HepG2 (cell line): ENCODE data around the gene NFKB2. TPM values are rescaled to one million over a fixed set of nuclear protein-coding genes. Genes with fewer than 3 reads are reported as not detected.

ENCODE experiments used
- AGO1 ChIP-seq: fragments of 200-400 bp; formaldehyde crosslinking; IDR thresholded peaks from 2 replicates; pipeline ENCODE4 v1.6.1; 2017; ENCODE audit warnings: mild to moderate bottlenecking, low read depth, low read length, moderate library complexity; ENCODE audit not compliant: poor library complexity, severe bottlenecking
- AHDC1 ChIP-seq: sonication (generic); formaldehyde crosslinking; IDR thresholded peaks from 2 replicates; pipeline ENCODE4 v1.5.1; 2020; ENCODE audit warnings: mild to moderate bottlenecking, missing genetic modification reagents, borderline replicate concordance
- ARHGAP35 ChIP-seq: sonication (generic); formaldehyde crosslinking; IDR thresholded peaks from 2 replicates; pipeline ENCODE4 v1.9.0; 2022; ENCODE audit warnings: mild to moderate bottlenecking, inconsistent platforms, moderate library complexity, missing genetic modification reagents, borderline replicate concordance
- ERF ChIP-seq: IDR thresholded peaks from 2 replicates; pipeline ENCODE4 v1.6.1; 2018; ENCODE audit warnings: missing biosample characterization, missing genetic modification reagents
- HDAC2 ChIP-seq: sonication (generic); formaldehyde crosslinking; IDR thresholded peaks from 2 replicates; pipeline ENCODE4 v1.4.0; 2020; ENCODE audit warnings: missing genetic modification reagents
- HMG20B ChIP-seq: conservative IDR thresholded peaks from 2 replicates; pipeline ENCODE4 v1.6.1; 2016; ENCODE audit warnings: missing genetic modification reagents, missing compliant biosample characterization
- HNRNPLL ChIP-seq: fragments of 200-400 bp; formaldehyde crosslinking; IDR thresholded peaks from 2 replicates; pipeline ENCODE4 v1.6.1; 2017; ENCODE audit warnings: mild to moderate bottlenecking, low read depth, low read length; ENCODE audit not compliant: poor library complexity, severe bottlenecking
- JUN ChIP-seq: sonication (generic); formaldehyde crosslinking; IDR thresholded peaks from 2 replicates; pipeline ENCODE4 v1.4.0; 2020; ENCODE audit warnings: mild to moderate bottlenecking, missing genetic modification reagents
- KMT2B ChIP-seq: IDR thresholded peaks from 2 replicates; pipeline ENCODE4 v1.6.1; 2016; ENCODE audit warnings: missing genetic modification reagents, missing compliant biosample characterization
- NONO ChIP-seq, 2 experiments: fragments of 450-650 bp in 1 of 2; sonication (generic) in 1 of 2; formaldehyde crosslinking in 1 of 2; IDR thresholded peaks in 1 of 2; conservative IDR thresholded peaks in 1 of 2; 2 replicates each; pipeline versions ENCODE4 v1.6.1 to v1.8.0; 2017 to 2022; ENCODE audit warnings: mild to moderate bottlenecking in 1 of 2, missing genetic modification reagents in 1 of 2, moderate library complexity in 1 of 2
- PBX3 ChIP-seq: sonication (generic); formaldehyde crosslinking; IDR thresholded peaks from 2 replicates; pipeline ENCODE4 v1.8.1; 2023; ENCODE audit warnings: missing genetic modification reagents, inconsistent platforms, borderline replicate concordance
- PHF20 ChIP-seq: sonication (generic); formaldehyde crosslinking; IDR thresholded peaks from 2 replicates; pipeline ENCODE4 v1.5.0; 2020; ENCODE audit warnings: mild to moderate bottlenecking, missing genetic modification reagents
- PPARG ChIP-seq: conservative IDR thresholded peaks from 2 replicates; pipeline ENCODE4 v1.6.1; 2016; ENCODE audit warnings: missing biosample characterization, missing genetic modification reagents
- RFX1 ChIP-seq: fragments of 450-650 bp; IDR thresholded peaks from 2 replicates; pipeline ENCODE4 v1.6.1; 2017
- SPEN ChIP-seq: sonication (generic); formaldehyde crosslinking; IDR thresholded peaks from 2 replicates; pipeline ENCODE4 v1.5.1; 2020; ENCODE audit warnings: low read depth, mild to moderate bottlenecking, missing genetic modification reagents
- ZBTB43 ChIP-seq: sonication (generic); formaldehyde crosslinking; conservative IDR thresholded peaks from 2 replicates; pipeline ENCODE4 v1.4.0; 2020; ENCODE audit warnings: missing genetic modification reagents
- ZC3H13 ChIP-seq: sonication (generic); formaldehyde crosslinking; IDR thresholded peaks from 2 replicates; pipeline ENCODE4 v1.8.1; 2023; ENCODE audit warnings: mild to moderate bottlenecking, missing genetic modification reagents, moderate library complexity
- ZNF317 ChIP-seq: sonication (generic); formaldehyde crosslinking; IDR thresholded peaks from 2 replicates; pipeline ENCODE4 v1.5.0; 2020; ENCODE audit warnings: mild to moderate bottlenecking, missing genetic modification reagents
- ZNF34 ChIP-seq: sonication (generic); formaldehyde crosslinking; IDR thresholded peaks from 2 replicates; pipeline ENCODE4 v1.4.0; 2020; ENCODE audit warnings: mild to moderate bottlenecking, missing genetic modification reagents, borderline replicate concordance
- ZNF441 ChIP-seq: sonication (generic); formaldehyde crosslinking; IDR thresholded peaks from 2 replicates; pipeline ENCODE4 v1.7.0; 2021; ENCODE audit warnings: missing genetic modification reagents, borderline replicate concordance
- ZNF674 ChIP-seq: sonication (generic); formaldehyde crosslinking; IDR thresholded peaks from 2 replicates; pipeline ENCODE4 v1.5.0; 2020; ENCODE audit warnings: low read depth, mild to moderate bottlenecking, missing genetic modification reagents
- ZNF839 ChIP-seq: sonication (generic); formaldehyde crosslinking; IDR thresholded peaks from 2 replicates; pipeline ENCODE4 v1.4.0; 2020; ENCODE audit warnings: missing genetic modification reagents, mild to moderate bottlenecking, borderline replicate concordance
- polyA plus RNA-seq, 8 experiments: library from polyadenylated mRNA; depleted of rRNA in 3 of 8; stranded (reverse) in 7 of 8; unstranded in 1 of 8; fragments of >200 nt; fragmentation: Illumina TruSeq in 4 of 8; extraction: Trizol in 4 of 8; gene quantifications; 2 replicates each; pipeline versions ENCODE4 v1.2.1 to v1.2.3, GENCODE V29; 2011 to 2016; ENCODE audit warnings: low read depth in 4 of 8, missing spikeins in 1 of 8, mixed read lengths in 1 of 8; ENCODE audit not compliant: insufficient read depth in 1 of 8
- total RNA-seq, 5 experiments: library from RNA; depleted of rRNA; stranded (reverse); fragments of >200 nt; fragmentation: Illumina TruSeq; extraction: Trizol; gene quantifications; 2 replicates each; pipeline ENCODE4 v1.2.3, GENCODE V29; 2016; ENCODE audit warnings: low read depth in 1 of 5

Gene NFKB2
- total and polyA plus RNA-seq, 2 of the 13 experiments (the other 11 are each of a cell fraction or from before 2014, with no cell fraction given), result 7.7 to 12.5 TPM

GRCh38 chr10:102421757-102422512 lies 26.4 kb downstream of the NFKB2 start (continued):
- TF ChIP-seq JUN (CRISPR knock-in tag), result no peak
- TF ChIP-seq AGO1, result peak; percentile 29
- no peak for TF ChIP-seq PHF20 (CRISPR knock-in tag)
- TF ChIP-seq ERF (CRISPR knock-in tag), result no peak
- TF ChIP-seq HMG20B (CRISPR knock-in tag), result no peak
- no peak for TF ChIP-seq ZNF674 (CRISPR knock-in tag)
- peak; percentile 64 for TF ChIP-seq HNRNPLL
- no peak for TF ChIP-seq RFX1
- TF ChIP-seq ZNF839 (CRISPR knock-in tag), result no peak
- TF ChIP-seq ZC3H13 (CRISPR knock-in tag), result peak; percentile 3; the same call in 1 of the 2 replicates
- no peak for TF ChIP-seq HDAC2 (CRISPR knock-in tag)
- TF ChIP-seq ARHGAP35 (CRISPR knock-in tag), result peak; percentile 58; the same call in 1 of the 2 replicates
- TF ChIP-seq ZBTB43 (CRISPR knock-in tag), result no peak
- no peak for TF ChIP-seq ZNF317 (CRISPR knock-in tag)
- no peak for TF ChIP-seq KMT2B (CRISPR knock-in tag)
- no peak for TF ChIP-seq ZNF34
- TF ChIP-seq SPEN, result 0 out of 2 replicates have a peak, but pooled peaks have one; percentile 36
- TF ChIP-seq PPARG, result no peak
- no peak for TF ChIP-seq PBX3
- peak; percentile 10; the same call in 1 of the 2 replicates for TF ChIP-seq AHDC1 (CRISPR knock-in tag)
- TF ChIP-seq ZNF441 (CRISPR knock-in tag), result no peak
- TF ChIP-seq NONO (IDR thresholded peaks at IDR 0.05), result no peak
- TF ChIP-seq NONO (CRISPR knock-in tag; conservative IDR thresholded peaks at IDR 0.05), result no peak; the same call in none of the 2 replicates
